SK-N-SH (cell line): ENCODE data around the gene ORMDL1.

Experiments
- CTCF ChIP-seq: fragments of 200-600 bp; sonication (generic); IDR thresholded peaks from 2 replicates; pipeline ENCODE4 v1.6.1; 2017; ENCODE audit warnings: antibody characterized with exemption, mild to moderate bottlenecking, moderate library complexity
- EZH2phosphoT487 ChIP-seq: fragments of 200-600 bp; sonication (generic); IDR thresholded peaks from 2 replicates; pipeline ENCODE4 v1.6.1; 2017; ENCODE audit warnings: low read depth, mixed run types, mild to moderate bottlenecking, antibody characterized with exemption, moderate library complexity, borderline replicate concordance
- FOXM1 ChIP-seq: IDR thresholded peaks from 2 replicates; pipeline ENCODE4 v1.4.0; 2012; ENCODE audit warnings: low read depth, mild to moderate bottlenecking
- GABPA ChIP-seq: IDR thresholded peaks from 2 replicates; pipeline ENCODE4 v1.4.0; 2012; ENCODE audit warnings: low read depth, mild to moderate bottlenecking
- GATA2 ChIP-seq: sonication (generic); formaldehyde crosslinking; IDR thresholded peaks from 2 replicates; pipeline ENCODE4 v1.5.0; 2020; ENCODE audit warnings: mild to moderate bottlenecking, missing genetic modification reagents
- MAX ChIP-seq: IDR thresholded peaks from 2 replicates; pipeline ENCODE4 v1.4.0; 2012; ENCODE audit warnings: low read depth
- NFIC ChIP-seq: IDR thresholded peaks from 2 replicates; pipeline ENCODE4 v1.4.0; 2012; ENCODE audit warnings: borderline replicate concordance
- NRF1 ChIP-seq: IDR thresholded peaks from 2 replicates; pipeline ENCODE4 v1.6.1; 2012; ENCODE audit warnings: low read depth, mild to moderate bottlenecking, low read length
- POLR2AphosphoS5 ChIP-seq: IDR thresholded peaks from 2 replicates; pipeline ENCODE4 v1.6.1; 2012; ENCODE audit warnings: low read depth, low read length
- REST ChIP-seq: IDR thresholded peaks from 2 replicates; pipeline ENCODE4 v1.6.1; 2012; ENCODE audit warnings: mild to moderate bottlenecking, low read depth, low read length, moderate library complexity
- SMC3 ChIP-seq: IDR thresholded peaks from 2 replicates; pipeline ENCODE4 v1.6.1; 2012; ENCODE audit warnings: low read depth, low read length, improper control_type of control experiment
- TAF1 ChIP-seq: IDR thresholded peaks from 2 replicates; pipeline ENCODE4 v1.6.1; 2012; ENCODE audit warnings: low read depth, mild to moderate bottlenecking, low read length, moderate library complexity, borderline replicate concordance
- TCF12 ChIP-seq: IDR thresholded peaks from 2 replicates; pipeline ENCODE4 v1.4.0; 2012
- USF2 ChIP-seq: fragments of 150-350 bp; IDR thresholded peaks from 2 replicates; pipeline ENCODE4 v1.6.1; 2017; ENCODE audit warnings: antibody characterized with exemption, low read length, low read depth, borderline replicate concordance

GRCh38 chr2:189726849-189727248 is 57.3 kb downstream of the ORMDL1 start:
- TF ChIP-seq CTCF (no peak), TCF12 (no peak), EZH2phosphoT487 (no peak), POLR2AphosphoS5 (no peak), NFIC (no peak), REST (no peak), GATA2 (no peak), MAX (no peak), USF2 (no peak), FOXM1 (no peak), SMC3 (no peak), NRF1 (no peak), GABPA (no peak), TAF1 (no peak)
